ENCODE measurements around the gene KLHL22.

KLHL22 gene

DNA sequence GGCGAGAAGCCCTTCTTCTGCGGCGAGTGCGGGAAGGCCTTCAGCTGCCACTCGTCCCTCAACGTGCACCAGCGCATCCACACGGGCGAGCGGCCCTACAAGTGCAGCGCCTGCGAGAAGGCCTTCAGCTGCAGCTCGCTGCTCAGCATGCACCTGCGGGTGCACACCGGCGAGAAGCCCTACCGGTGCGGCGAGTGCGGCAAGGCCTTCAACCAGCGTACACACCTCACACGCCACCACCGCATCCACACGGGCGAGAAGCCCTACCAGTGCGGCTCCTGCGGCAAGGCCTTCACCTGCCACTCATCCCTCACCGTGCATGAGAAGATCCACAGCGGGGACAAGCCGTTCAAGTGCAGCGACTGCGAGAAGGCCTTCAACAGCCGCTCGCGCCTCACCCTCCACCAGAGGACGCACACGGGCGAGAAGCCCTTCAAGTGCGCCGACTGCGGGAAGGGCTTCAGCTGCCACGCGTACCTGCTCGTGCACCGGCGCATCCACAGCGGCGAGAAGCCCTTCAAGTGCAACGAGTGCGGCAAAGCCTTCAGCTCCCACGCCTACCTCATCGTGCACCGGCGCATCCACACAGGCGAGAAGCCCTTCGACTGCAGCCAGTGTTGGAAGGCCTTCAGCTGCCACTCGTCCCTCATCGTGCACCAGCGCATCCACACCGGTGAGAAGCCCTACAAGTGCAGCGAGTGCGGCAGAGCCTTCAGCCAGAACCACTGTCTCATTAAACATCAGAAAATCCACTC, 89.5 kb downstream of the KLHL22 start:
- Histone ChIP-seq H3K27me3 (ENCODE audit: control insufficient read depth, insufficient read depth, low read length) (no peaks in the 10 kb centered on the region), H3K4me3 (ENCODE audit: low read length) (no peak overlapping the region), H3K27ac (ENCODE audit: low read depth, low read length) (no peak overlapping the region), H3K36me3 (ENCODE audit: control insufficient read depth, insufficient read depth, low read length) (peaks cover 19% of the 10 kb centered on the region), H3K4me1 (ENCODE audit: control insufficient read depth, insufficient read depth, low read length) (no peaks in the 10 kb centered on the region), H3K9ac (ENCODE audit: low read length) (no peak overlapping the region)

DNA sequence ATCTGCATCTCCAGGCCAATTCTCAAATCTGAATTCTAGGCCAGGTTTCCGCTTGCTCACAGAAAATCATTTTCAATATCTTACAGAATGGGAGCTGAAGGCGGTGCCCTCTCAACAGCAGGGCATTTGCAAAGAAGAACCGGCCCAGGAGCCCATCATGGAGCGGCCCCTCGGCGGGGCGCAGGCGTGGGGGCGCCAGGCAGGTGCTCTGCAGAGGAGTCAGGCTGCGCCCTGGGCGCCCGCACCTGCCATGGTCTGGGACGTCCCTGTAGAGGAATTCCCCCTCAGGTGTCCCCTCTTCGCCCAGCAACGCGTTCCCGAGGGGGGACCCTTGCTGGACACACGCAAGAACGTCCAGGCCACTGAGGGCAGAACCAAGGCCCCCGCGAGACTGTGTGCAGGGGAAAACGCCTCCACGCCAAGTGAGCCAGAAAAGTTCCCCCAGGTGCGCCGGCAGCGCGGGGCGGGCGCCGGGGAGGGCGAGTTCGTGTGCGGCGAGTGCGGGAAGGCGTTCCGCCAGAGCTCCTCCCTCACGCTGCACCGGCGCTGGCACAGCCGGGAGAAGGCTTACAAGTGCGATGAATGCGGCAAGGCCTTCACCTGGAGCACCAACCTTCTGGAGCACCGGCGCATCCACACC, 90.2 kb downstream of the KLHL22 start:
- Histone ChIP-seq H3K36me3 (ENCODE audit: control insufficient read depth, insufficient read depth, low read length) (peaks cover 19% of the 10 kb centered on the region), H3K4me3 (ENCODE audit: low read length) (no peak overlapping the region), H3K27me3 (ENCODE audit: control insufficient read depth, insufficient read depth, low read length) (no peaks in the 10 kb centered on the region), H3K9ac (ENCODE audit: low read length) (no peak overlapping the region), H3K27ac (ENCODE audit: low read depth, low read length) (no peak overlapping the region), H3K4me1 (ENCODE audit: control insufficient read depth, insufficient read depth, low read length) (no peaks in the 10 kb centered on the region)

- H3K4me1 ChIP-seq (ENCODE audit: control insufficient read depth, insufficient read depth, low read length) = no peaks in the 10 kb centered on the region
- no peak overlapping the region for H3K9ac ChIP-seq (ENCODE audit: low read length)
- H3K4me3 ChIP-seq (ENCODE audit: low read length) = no peak overlapping the region
- no peak overlapping the region for H3K27ac ChIP-seq (ENCODE audit: low read depth, low read length)
- no peaks in the 10 kb centered on the region for H3K27me3 ChIP-seq (ENCODE audit: control insufficient read depth, insufficient read depth, low read length)
- peaks cover 19% of the 10 kb centered on the region for H3K36me3 ChIP-seq (ENCODE audit: control insufficient read depth, insufficient read depth, low read length)
Measured at GRCh38 chr22:20404881-20405280, 90.7 kb downstream of the KLHL22 start.

DNA sequence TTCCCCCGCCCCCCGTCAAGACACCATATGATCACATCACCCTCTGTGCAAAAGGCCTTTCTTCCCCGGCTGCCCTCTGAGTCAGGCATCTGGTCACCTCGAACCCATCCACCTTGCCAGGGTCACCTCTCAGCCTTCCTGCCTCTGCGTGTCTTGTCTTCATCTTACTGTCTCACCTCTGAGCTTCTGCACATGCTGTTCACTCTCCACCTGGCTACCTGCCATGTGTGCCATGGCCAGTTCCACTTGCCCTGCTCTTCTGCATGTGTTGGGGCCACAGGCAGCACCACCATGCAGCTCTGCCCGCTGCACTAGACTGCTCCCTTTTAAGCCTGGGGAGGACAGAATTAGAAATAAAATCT, 91.8 kb downstream of the KLHL22 start:
- Histone ChIP-seq H3K27ac (ENCODE audit: low read depth, low read length) (no peak overlapping the region), H3K27me3 (ENCODE audit: control insufficient read depth, insufficient read depth, low read length) (no peaks in the 10 kb centered on the region), H3K4me1 (ENCODE audit: control insufficient read depth, insufficient read depth, low read length) (no peaks in the 10 kb centered on the region), H3K9ac (ENCODE audit: low read length) (no peak overlapping the region), H3K4me3 (ENCODE audit: low read length) (no peak overlapping the region), H3K36me3 (ENCODE audit: control insufficient read depth, insufficient read depth, low read length) (peaks cover 19% of the 10 kb centered on the region)

GRCh38 chr22:20402960-20403778, 92.4 kb downstream of the KLHL22 start:
- Histone ChIP-seq H3K36me3 (ENCODE audit: control insufficient read depth, insufficient read depth, low read length) (peaks cover 19% of the 10 kb centered on the region), H3K9ac (ENCODE audit: low read length) (no peak overlapping the region), H3K4me1 (ENCODE audit: control insufficient read depth, insufficient read depth, low read length) (no peaks in the 10 kb centered on the region), H3K27ac (ENCODE audit: low read depth, low read length) (no peak overlapping the region), H3K4me3 (ENCODE audit: low read length) (no peak overlapping the region), H3K27me3 (ENCODE audit: control insufficient read depth, insufficient read depth, low read length) (no peaks in the 10 kb centered on the region)

- H3K27ac ChIP-seq (ENCODE audit: low read depth, low read length) = no peak overlapping the region
- no peaks in the 10 kb centered on the region for H3K4me1 ChIP-seq (ENCODE audit: control insufficient read depth, insufficient read depth, low read length)
- no peaks in the 10 kb centered on the region for H3K27me3 ChIP-seq (ENCODE audit: control insufficient read depth, insufficient read depth, low read length)
- peaks cover 14% of the 10 kb centered on the region for H3K36me3 ChIP-seq (ENCODE audit: control insufficient read depth, insufficient read depth, low read length)
- H3K9ac ChIP-seq (ENCODE audit: low read length) = no peak overlapping the region
- no peak overlapping the region for H3K4me3 ChIP-seq (ENCODE audit: low read length)
Measured at GRCh38 chr22:20401376-20402014, 94.1 kb downstream of the KLHL22 start.

GRCh38 chr22:20400606-20401375, 94.8 kb downstream of the KLHL22 start:
- Histone ChIP-seq H3K27me3 (ENCODE audit: control insufficient read depth, insufficient read depth, low read length) (no peaks in the 10 kb centered on the region), H3K36me3 (ENCODE audit: control insufficient read depth, insufficient read depth, low read length) (peaks cover 8% of the 10 kb centered on the region), H3K27ac (ENCODE audit: low read depth, low read length) (no peak overlapping the region), H3K4me1 (ENCODE audit: control insufficient read depth, insufficient read depth, low read length) (no peaks in the 10 kb centered on the region), H3K4me3 (ENCODE audit: low read length) (no peak overlapping the region), H3K9ac (ENCODE audit: low read length) (no peak overlapping the region)

DNA sequence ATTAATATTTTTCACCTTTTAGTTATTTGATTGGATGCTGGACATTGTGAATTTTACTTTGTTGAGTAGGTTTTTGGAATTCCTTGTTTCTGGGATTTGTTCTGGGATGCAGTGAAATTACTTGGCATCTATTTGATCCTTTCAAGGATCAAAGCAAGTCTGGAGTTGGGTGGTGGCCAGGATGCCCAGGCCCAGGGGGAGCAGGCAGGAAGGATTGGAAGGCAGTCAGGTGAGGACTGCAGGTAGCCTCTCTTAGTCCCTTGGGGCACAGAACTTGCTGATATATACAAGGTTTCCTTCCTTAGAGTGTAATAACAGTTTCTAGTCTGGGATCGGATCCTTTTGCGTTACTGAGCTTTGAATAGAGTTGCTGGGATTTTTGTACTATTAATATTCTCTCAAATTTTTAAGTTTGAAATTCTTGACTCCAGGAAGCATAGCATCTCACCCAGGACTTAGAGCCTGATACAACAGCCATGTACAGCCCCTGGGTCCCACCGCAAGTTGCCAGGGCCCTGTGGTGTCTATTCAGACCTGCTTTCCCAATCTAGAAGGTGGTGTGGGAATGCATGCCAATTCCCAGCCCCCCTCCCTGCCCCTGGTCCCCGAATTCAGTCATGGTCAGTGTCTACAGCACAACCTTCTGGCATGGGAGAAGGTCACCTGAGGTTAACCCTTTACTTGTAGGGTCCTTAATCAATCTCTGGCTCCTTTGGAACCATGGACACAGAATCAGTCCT, 95.6 kb downstream of the KLHL22 start:
- Histone ChIP-seq H3K27me3 (ENCODE audit: control insufficient read depth, insufficient read depth, low read length) (no peaks in the 10 kb centered on the region), H3K9ac (ENCODE audit: low read length) (no peak overlapping the region), H3K36me3 (ENCODE audit: control insufficient read depth, insufficient read depth, low read length) (peaks cover 8% of the 10 kb centered on the region), H3K4me1 (ENCODE audit: control insufficient read depth, insufficient read depth, low read length) (peaks cover 2% of the 10 kb centered on the region), H3K27ac (ENCODE audit: low read depth, low read length) (no peak overlapping the region), H3K4me3 (ENCODE audit: low read length) (no peak overlapping the region)

- H3K27me3 ChIP-seq (ENCODE audit: control insufficient read depth, insufficient read depth, low read length) = no peaks in the 10 kb centered on the region
- H3K36me3 ChIP-seq (ENCODE audit: control insufficient read depth, insufficient read depth, low read length) = peaks cover 3% of the 10 kb centered on the region
- H3K27ac ChIP-seq (ENCODE audit: low read depth, low read length) = no peak overlapping the region
- H3K9ac ChIP-seq (ENCODE audit: low read length) = no peak overlapping the region
- H3K4me1 ChIP-seq (ENCODE audit: control insufficient read depth, insufficient read depth, low read length) = peaks cover 4% of the 10 kb centered on the region
- no peak overlapping the region for H3K4me3 ChIP-seq (ENCODE audit: low read length)
Measured at GRCh38 chr22:20398420-20398819, 97.2 kb downstream of the KLHL22 start.

GRCh38 chr22:20397498-20397897, 98.1 kb downstream of the KLHL22 start:
- Histone ChIP-seq H3K9ac (ENCODE audit: low read length) (no peak overlapping the region), H3K27ac (ENCODE audit: low read depth, low read length) (no peak overlapping the region), H3K4me1 (ENCODE audit: control insufficient read depth, insufficient read depth, low read length) (peaks cover 4% of the 10 kb centered on the region), H3K4me3 (ENCODE audit: low read length) (no peak overlapping the region), H3K36me3 (ENCODE audit: control insufficient read depth, insufficient read depth, low read length) (no peaks in the 10 kb centered on the region), H3K27me3 (ENCODE audit: control insufficient read depth, insufficient read depth, low read length) (no peaks in the 10 kb centered on the region)

- H3K27me3 ChIP-seq (ENCODE audit: control insufficient read depth, insufficient read depth, low read length) = no peaks in the 10 kb centered on the region
- no peak overlapping the region for H3K4me3 ChIP-seq (ENCODE audit: low read length)
- H3K9ac ChIP-seq (ENCODE audit: low read length) = no peak overlapping the region
- no peaks in the 10 kb centered on the region for H3K36me3 ChIP-seq (ENCODE audit: control insufficient read depth, insufficient read depth, low read length)
- H3K4me1 ChIP-seq (ENCODE audit: control insufficient read depth, insufficient read depth, low read length) = peaks cover 4% of the 10 kb centered on the region
- H3K27ac ChIP-seq (ENCODE audit: low read depth, low read length) = no peak overlapping the region
Measured at GRCh38 chr22:20396639-20397038, 99.0 kb downstream of the KLHL22 start.

Data from rectal smooth muscle tissue (tissue), 1 donor.